ENCODE results near the gene PAIP2B. TPM values are rescaled to one million over a fixed set of nuclear protein-coding genes. Genes with fewer than 3 reads are reported as not detected.
A peak's percentile ranks its signal among the peaks of the same experiment; 100 is the strongest.
"Not testable (repeated sequence)": the region's sequence is repeated elsewhere in the genome, so short reads cannot be mapped to it uniquely, and the experiment has no call there.

PAIP2B gene
- total and polyA plus RNA-seq, 8 donors: 4.9 to 14.1 (median 8.1) TPM

DNA sequence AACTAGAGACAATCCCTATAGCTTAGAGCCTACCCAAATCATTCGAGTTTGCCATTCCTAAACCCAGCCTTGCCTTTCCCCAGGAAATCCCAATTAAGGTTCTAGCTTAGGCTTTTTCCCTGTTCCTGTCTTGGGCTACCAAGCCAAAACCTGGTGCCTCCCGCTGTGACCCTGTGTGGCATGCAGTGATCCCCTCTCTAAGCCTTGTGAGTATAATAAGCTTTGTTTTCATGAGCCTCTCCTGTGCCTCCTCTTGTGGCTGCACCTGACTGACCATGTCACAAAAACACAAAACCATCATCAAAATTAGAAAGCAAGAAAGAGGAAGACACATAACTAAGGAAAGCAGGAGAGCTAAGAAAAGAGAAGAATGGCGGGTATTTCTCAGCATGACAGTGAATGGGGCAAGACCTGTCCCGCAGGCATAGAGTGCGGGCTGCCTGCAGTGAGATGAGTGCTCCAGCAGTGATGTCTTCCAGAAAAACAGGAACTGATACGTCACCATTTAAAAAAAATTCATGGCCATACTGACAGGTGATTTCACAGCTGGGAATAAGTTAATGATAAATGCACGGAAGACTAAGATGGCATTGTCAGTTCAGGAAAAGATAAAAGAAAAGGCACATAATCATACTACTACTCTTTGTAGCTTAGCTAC lies 9.2 kb upstream of the PAIP2B start:
- WGBS, 5 donors: 56 to 68% (median 61%) methylated on average over 7 of the region's 7 CpGs
- peaks cover 0 to 8% (median 4%) of the 10 kb centered on the region in 4 donors for H3K4me1 ChIP-seq
- no peaks in the 10 kb centered on the region for H3K27me3 ChIP-seq
- no peak overlapping the region for H3K27ac ChIP-seq
- H3K4me3 ChIP-seq: no peak overlapping the region
- no peak for DNase-seq
- H3K9me3 ChIP-seq: peaks cover 0 to 10% (median 8%) of the 10 kb centered on the region in 4 donors
- no peak for TF ChIP-seq EP300 (IDR thresholded peaks at IDR 0.05)
- TF ChIP-seq, protein P1, sequence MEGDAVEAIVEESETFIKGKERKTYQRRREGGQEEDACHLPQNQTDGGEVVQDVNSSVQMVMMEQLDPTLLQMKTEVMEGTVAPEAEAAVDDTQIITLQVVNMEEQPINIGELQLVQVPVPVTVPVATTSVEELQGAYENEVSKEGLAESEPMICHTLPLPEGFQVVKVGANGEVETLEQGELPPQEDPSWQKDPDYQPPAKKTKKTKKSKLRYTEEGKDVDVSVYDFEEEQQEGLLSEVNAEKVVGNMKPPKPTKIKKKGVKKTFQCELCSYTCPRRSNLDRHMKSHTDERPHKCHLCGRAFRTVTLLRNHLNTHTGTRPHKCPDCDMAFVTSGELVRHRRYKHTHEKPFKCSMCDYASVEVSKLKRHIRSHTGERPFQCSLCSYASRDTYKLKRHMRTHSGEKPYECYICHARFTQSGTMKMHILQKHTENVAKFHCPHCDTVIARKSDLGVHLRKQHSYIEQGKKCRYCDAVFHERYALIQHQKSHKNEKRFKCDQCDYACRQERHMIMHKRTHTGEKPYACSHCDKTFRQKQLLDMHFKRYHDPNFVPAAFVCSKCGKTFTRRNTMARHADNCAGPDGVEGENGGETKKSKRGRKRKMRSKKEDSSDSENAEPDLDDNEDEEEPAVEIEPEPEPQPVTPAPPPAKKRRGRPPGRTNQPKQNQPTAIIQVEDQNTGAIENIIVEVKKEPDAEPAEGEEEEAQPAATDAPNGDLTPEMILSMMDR (IDR thresholded peaks at IDR 0.05): no peak
- TF ChIP-seq POLR2AphosphoS5 (IDR thresholded peaks at IDR 0.05): no peak
- TF ChIP-seq POLR2A (IDR thresholded peaks at IDR 0.05): no peak
- intact Hi-C loops (cut with DNase I; ENCODE audit: low total_unique reads): no loop called here
- H3K36me3 ChIP-seq: no peaks in the 10 kb centered on the region

GRCh38 chr2:71233072-71233471 lies 6.2 kb upstream of the PAIP2B start:
- intact Hi-C loops (cut with DNase I; ENCODE audit: low total_unique reads); H3K4me1 ChIP-seq; DNase-seq; H3K9me3 ChIP-seq; H3K36me3 ChIP-seq; H3K27me3 ChIP-seq; H3K27ac ChIP-seq; H3K4me3 ChIP-seq: not testable (repeated sequence)
- whole genome bisulfite sequencing, 5 donors: 85 to 94% (median 89%) methylated on average over 7 of the region's 7 CpGs

- Histone ChIP-seq H3K27ac (peak overlapping the region; percentile 89 to 97 (median 93)), H3K36me3 (peaks cover 0 to 7% (median 0%) of the 10 kb centered on the region in 4 donors), H3K4me1 (peaks cover 7 to 35% (median 18%) of the 10 kb centered on the region in 4 donors), H3K9me3 (no peaks in the 10 kb centered on the region), H3K27me3 (no peaks in the 10 kb centered on the region), H3K4me3 (peak overlapping the region; percentile 68 to 95 (median 92))
- 1 to 3% (median 2%) methylated on average over 33 to 52 of the region's 52 CpGs for WGBS, 5 donors
- TF ChIP-seq, protein P1 (IDR thresholded peaks at IDR 0.05): no peak
- no peak for TF ChIP-seq EP300 (IDR thresholded peaks at IDR 0.05)
- TF ChIP-seq POLR2A (IDR thresholded peaks at IDR 0.05): no peak
- no peak for TF ChIP-seq POLR2AphosphoS5 (IDR thresholded peaks at IDR 0.05)
- peak; percentile 63 to 78 for DNase-seq
- intact Hi-C loops (cut with DNase I; ENCODE audit: low total_unique reads): no loop called here
These were observed 573 bp downstream of the PAIP2B start for GRCh38 chr2:71226096-71226964.

- Histone ChIP-seq H3K4me3 (peak overlapping the region in 1 of 4 donors; percentile 93), H3K27me3 (no peaks in the 10 kb centered on the region), H3K27ac (peak overlapping the region; percentile 6 to 94 (median 89)), H3K36me3 (peaks cover 0 to 7% (median 0%) of the 10 kb centered on the region in 4 donors), H3K9me3 (no peaks in the 10 kb centered on the region), H3K4me1 (peaks cover 7 to 35% (median 18%) of the 10 kb centered on the region in 4 donors)
- intact Hi-C loops (cut with DNase I; ENCODE audit: low total_unique reads): no loop called here
- no peak for TF ChIP-seq EP300 (IDR thresholded peaks at IDR 0.05)
- TF ChIP-seq, protein P1 (IDR thresholded peaks at IDR 0.05): no peak
- no peak for TF ChIP-seq POLR2A (IDR thresholded peaks at IDR 0.05)
- no peak for TF ChIP-seq POLR2AphosphoS5 (IDR thresholded peaks at IDR 0.05)
- DNase-seq: no peak
These were observed 2.0 kb downstream of the PAIP2B start for GRCh38 chr2:71224935-71225334.

All from stomach (tissue), 9 donors.